ES-I3 (cell line): ENCODE data around the gene SLC10A3.

Experiments
- H3K36me3 ChIP-seq: 2 replicates; pipeline ENCODE4 v1.6.1; 2013; ENCODE audit warnings: mild to moderate bottlenecking, low read length, control low read depth, moderate library complexity; ENCODE audit not compliant: insufficient read depth
- H3K4me1 ChIP-seq: 2 replicates; pipeline ENCODE4 v1.6.1; 2013; ENCODE audit warnings: mild to moderate bottlenecking, control low read depth, low read length; ENCODE audit not compliant: insufficient read depth
- H3K9ac ChIP-seq: 2 replicates; pipeline ENCODE4 v1.6.1; 2013; ENCODE audit warnings: low read depth, mild to moderate bottlenecking, low read length, moderate library complexity
- H3K9me3 ChIP-seq: 2 replicates; pipeline ENCODE4 v1.6.1; 2013; ENCODE audit warnings: mild to moderate bottlenecking, low read length, moderate library complexity; ENCODE audit not compliant: control insufficient read depth, insufficient read depth

The SLC10A3 gene

GRCh38 chrX:154469880-154470279 is 20.5 kb downstream of the SLC10A3 start:
- H3K4me1 ChIP-seq = no peaks in the 10 kb centered on the region
- no peak overlapping the region for H3K9ac ChIP-seq
- H3K9me3 ChIP-seq = no peaks in the 10 kb centered on the region
- no peaks in the 10 kb centered on the region; the same call in 1 of the 2 replicates for H3K36me3 ChIP-seq

DNA sequence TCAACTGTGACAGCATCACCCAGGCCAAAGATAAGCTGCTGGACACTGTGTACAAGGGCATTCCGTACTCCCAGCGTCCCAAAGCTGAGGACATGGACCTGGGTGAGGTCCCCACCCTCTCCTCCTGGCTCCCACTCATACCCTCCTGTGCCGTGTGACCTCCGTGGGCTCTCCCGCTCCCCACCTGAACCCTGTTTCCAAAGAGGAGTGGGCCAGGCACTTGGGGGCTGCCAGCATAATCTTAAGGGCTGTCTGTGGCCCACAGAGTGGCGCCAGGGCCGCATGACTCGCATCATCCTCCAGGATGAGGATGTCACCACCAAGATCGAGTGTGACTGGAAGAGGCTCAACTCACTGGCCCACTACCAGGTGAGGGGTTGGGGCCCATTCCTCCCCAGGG is 21.3 kb downstream of the SLC10A3 start:
- no peaks in the 10 kb centered on the region for H3K9me3 ChIP-seq
- no peak overlapping the region for H3K9ac ChIP-seq
- no peaks in the 10 kb centered on the region for H3K4me1 ChIP-seq
- H3K36me3 ChIP-seq = no peaks in the 10 kb centered on the region; the same call in 1 of the 2 replicates

- H3K9me3 ChIP-seq = no peaks in the 10 kb centered on the region
- no peak overlapping the region for H3K9ac ChIP-seq
- H3K4me1 ChIP-seq = no peaks in the 10 kb centered on the region
- H3K36me3 ChIP-seq = no peaks in the 10 kb centered on the region; the same call in 1 of the 2 replicates
Measured at GRCh38 chrX:154468217-154468616, 22.2 kb downstream of the SLC10A3 start.

- Histone ChIP-seq H3K4me1 (no peaks in the 10 kb centered on the region), H3K9me3 (no peaks in the 10 kb centered on the region), H3K36me3 (no peaks in the 10 kb centered on the region; the same call in 1 of the 2 replicates), H3K9ac (no peak overlapping the region)
Measured at GRCh38 chrX:154467556-154467955, 22.9 kb downstream of the SLC10A3 start.

DNA sequence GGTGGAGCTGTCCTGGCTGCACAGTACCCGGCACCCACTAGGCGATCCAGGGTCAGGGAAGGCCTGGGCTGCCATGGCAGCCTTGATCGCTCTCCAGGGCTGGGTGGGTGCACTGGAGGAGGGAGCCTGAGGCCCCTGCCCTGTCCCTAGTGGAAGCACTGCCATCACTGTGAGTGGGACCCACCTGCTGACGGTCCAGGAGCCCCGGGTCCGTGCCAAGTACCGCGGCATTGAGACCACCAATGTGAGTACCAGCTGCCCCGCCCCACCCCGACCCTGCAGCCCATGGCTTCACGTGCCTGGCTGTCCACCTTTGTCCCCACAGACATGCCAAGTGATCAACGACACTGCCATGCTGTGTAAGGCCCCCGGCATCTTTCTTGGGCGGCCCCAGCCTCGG is 23.5 kb downstream of the SLC10A3 start:
- H3K36me3 ChIP-seq = no peaks in the 10 kb centered on the region; the same call in 1 of the 2 replicates
- no peaks in the 10 kb centered on the region for H3K9me3 ChIP-seq
- H3K4me1 ChIP-seq = no peaks in the 10 kb centered on the region
- H3K9ac ChIP-seq = no peak overlapping the region

DNA sequence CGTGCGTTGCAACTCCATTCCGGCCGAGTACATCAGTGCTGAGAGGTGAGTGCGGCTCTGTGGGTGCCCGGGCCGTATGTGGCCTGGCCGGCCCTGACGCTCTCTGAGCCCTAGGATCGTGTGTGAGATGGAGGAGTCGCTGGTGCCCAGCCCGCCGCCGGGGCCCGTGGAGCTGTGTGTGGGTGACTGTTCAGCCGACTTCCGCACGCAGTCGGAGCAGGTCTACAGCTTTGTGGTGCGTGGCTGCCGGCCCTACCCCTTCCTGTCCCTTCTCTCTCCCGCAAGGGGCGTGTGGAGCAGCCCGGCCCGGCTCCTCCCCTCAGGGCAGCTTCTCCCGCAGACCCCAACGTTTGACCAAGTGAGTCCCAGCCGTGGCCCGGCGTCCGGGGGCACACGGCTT is 24.4 kb downstream of the SLC10A3 start:
- Histone ChIP-seq H3K9me3 (no peaks in the 10 kb centered on the region), H3K4me1 (no peaks in the 10 kb centered on the region), H3K9ac (no peak overlapping the region), H3K36me3 (no peaks in the 10 kb centered on the region; the same call in 1 of the 2 replicates)

GRCh38 chrX:154465601-154466000 is 24.8 kb downstream of the SLC10A3 start:
- no peaks in the 10 kb centered on the region; the same call in 1 of the 2 replicates for H3K36me3 ChIP-seq
- no peak overlapping the region for H3K9ac ChIP-seq
- H3K9me3 ChIP-seq = no peaks in the 10 kb centered on the region
- no peaks in the 10 kb centered on the region for H3K4me1 ChIP-seq

DNA sequence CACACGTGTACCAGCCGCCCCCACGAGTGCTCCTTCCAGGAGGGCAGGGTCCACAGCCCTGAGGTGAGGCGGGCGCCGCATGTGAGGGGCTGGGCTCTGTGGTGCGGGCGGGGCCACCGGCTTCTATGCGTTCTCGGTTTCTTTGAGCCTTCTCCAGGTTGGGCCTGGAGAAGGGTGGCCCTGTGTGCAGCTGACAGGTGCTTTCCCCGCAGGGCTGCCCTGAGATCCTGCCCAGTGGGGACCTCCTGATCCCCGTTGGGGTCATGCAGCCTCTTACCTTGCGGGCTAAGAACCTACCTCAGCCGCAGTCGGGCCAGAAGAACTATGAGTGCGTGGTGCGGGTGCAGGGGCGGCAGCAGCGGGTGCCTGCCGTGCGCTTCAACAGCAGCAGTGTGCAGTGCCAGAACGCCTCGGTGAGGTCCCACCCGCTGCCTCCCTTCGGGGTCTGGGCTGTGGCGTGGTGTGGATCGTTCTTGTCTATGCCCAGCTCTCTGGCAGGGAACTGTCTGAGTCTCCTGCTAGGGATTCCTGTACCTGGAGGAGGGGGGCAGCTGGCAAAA is 25.5 kb downstream of the SLC10A3 start:
- Histone ChIP-seq H3K9ac (no peak overlapping the region), H3K4me1 (no peaks in the 10 kb centered on the region), H3K36me3 (no peaks in the 10 kb centered on the region; the same call in 1 of the 2 replicates), H3K9me3 (no peaks in the 10 kb centered on the region)

DNA sequence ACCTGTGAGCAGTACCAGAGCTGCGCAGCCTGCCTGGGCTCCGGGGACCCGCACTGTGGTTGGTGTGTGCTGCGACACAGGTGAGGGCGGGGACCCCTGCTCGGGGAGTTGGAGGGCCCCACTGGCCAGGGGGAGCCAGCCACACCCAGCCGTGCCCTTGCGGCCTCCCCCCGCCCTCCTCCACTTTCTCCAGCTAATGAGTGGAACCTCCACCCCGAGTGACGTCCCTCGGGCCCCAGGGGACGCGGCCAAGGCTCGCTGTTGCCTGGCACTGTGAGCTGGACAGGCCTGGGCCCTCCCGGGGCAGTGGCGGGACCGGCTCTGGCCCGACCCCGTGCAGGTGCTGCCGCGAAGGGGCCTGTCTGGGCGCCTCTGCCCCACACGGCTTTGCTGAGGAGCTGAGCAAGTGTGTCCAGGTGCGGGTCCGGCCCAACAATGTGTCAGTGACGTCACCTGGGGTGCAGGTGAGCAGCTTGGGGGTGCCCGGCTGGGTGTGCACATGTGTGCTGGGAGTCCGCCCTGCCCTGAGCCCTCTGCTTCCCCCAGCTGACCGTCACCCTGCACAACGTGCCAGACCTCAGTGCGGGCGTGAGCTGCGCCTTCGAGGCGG is 26.7 kb downstream of the SLC10A3 start:
- no peak overlapping the region for H3K9ac ChIP-seq
- no peaks in the 10 kb centered on the region; the same call in 1 of the 2 replicates for H3K4me1 ChIP-seq
- H3K36me3 ChIP-seq = no peaks in the 10 kb centered on the region
- no peaks in the 10 kb centered on the region for H3K9me3 ChIP-seq

GRCh38 chrX:154462396-154462795 is 28.0 kb downstream of the SLC10A3 start:
- Histone ChIP-seq H3K9me3 (no peaks in the 10 kb centered on the region), H3K36me3 (no peaks in the 10 kb centered on the region), H3K9ac (no peak overlapping the region)

DNA sequence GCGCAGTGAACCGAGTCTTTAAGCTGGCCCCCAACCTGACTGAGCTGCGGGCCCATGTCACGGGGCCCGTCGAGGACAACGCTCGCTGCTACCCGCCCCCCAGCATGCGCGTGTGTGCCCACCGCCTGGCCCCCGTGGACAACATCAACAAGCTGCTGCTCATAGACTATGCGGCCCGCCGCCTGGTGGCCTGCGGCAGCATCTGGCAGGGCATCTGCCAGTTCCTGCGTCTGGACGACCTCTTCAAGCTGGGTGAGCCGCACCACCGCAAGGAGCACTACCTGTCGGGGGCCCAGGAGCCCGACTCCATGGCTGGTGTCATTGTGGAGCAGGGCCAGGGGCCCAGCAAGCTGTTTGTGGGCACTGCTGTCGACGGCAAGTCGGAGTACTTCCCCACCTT is 30.1 kb downstream of the SLC10A3 start:
- no peak overlapping the region for H3K9ac ChIP-seq
- no peaks in the 10 kb centered on the region; the same call in 1 of the 2 replicates for H3K4me1 ChIP-seq
- H3K9me3 ChIP-seq = no peaks in the 10 kb centered on the region
- no peaks in the 10 kb centered on the region for H3K36me3 ChIP-seq

More at GRCh38 chrX:154462396-154462795, 28.0 kb downstream of the SLC10A3 start:
- no peaks in the 10 kb centered on the region; the same call in 1 of the 2 replicates for H3K4me1 ChIP-seq

DNA sequence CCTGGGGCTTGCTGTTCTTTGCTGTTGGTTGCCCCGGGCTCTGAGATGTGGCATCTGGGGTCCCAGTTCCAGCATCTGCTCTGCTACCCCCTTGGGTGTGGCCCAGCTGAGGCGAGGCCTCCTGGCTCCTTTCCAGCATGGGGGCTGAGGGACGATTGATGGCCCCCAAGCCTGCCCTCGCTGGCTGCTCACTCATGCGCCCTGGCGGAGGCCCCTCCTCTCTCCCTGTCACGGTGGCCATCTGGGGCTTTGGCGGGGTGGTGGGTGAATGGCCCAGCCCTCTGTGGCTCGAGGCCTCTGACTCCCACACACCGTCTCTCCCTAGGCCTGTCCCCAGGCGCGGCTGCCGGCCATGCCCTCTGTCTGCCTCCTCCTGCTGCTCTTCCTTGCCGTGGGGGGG is 30.6 kb downstream of the SLC10A3 start:
- no peaks in the 10 kb centered on the region for H3K9me3 ChIP-seq
- no peaks in the 10 kb centered on the region for H3K36me3 ChIP-seq
- no peaks in the 10 kb centered on the region; the same call in 1 of the 2 replicates for H3K4me1 ChIP-seq
- no peak overlapping the region for H3K9ac ChIP-seq

DNA sequence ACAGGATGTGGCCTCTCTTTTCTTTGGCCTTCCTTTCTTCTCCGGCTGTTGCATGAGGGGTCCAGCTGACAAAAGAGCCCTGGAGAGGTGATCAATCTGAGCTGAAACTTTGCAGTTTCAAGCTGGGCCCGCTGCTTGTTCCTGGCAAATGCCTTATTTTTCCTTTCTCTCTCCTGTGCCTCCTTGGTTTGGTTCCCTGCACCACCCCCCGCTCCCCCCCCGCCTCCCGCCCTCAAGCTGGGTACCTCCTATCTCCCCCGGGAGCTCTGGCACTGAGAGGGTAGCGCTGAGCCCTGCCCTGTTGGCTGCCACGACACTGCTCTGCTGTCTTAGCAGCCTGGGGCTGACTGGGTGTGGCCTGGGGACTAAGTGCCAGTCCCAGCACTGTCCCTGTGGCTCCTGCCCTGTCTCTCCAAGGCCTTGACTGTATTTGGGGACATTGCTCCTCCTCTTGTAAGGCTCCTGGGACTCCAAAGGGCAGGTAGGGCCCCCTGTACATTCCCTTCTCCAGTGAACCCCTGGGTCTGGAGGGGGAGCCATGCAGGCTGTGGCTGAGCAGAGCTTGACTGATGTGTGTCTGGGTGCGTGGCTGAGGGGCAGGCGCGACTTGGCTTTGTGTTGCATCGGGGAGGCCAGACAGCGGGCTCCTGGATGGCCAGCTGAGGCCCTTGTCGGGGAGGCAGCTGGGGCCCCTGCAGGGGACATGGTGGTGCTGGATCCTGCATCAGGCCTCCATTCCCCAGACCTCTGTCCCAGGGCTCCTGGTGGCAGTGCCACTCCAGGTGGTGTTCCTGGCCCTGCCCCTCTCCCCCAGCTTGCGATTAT is 31.3 kb downstream of the SLC10A3 start:
- Histone ChIP-seq H3K9ac (peak overlapping the region; percentile 44; the same call in 1 of the 2 replicates), H3K36me3 (no peaks in the 10 kb centered on the region), H3K9me3 (no peaks in the 10 kb centered on the region), H3K4me1 (no peaks in the 10 kb centered on the region; the same call in 1 of the 2 replicates)

GRCh38 chrX:154458116-154458953 is 32.1 kb downstream of the SLC10A3 start, which contains the start of gene PLXNA3:
Gene PLXNA3, plus strand, starts transcription at chrX:154458281. Its CDS starts 1,903 bp downstream, at chrX:154460184.
- H3K9ac ChIP-seq = peak within 1 kb of the TSS; percentile 45; the same call in 1 of the 2 replicates
- H3K9me3 ChIP-seq = no peaks in the 10 kb centered on the region
- H3K4me1 ChIP-seq = no peaks in the 10 kb centered on the region; the same call in 1 of the 2 replicates

More at GRCh38 chrX:154458116-154458953, 32.1 kb downstream of the SLC10A3 start, which contains the start of gene PLXNA3:
- no peaks in the 10 kb centered on the region for H3K36me3 ChIP-seq
